Measurements from ENCODE around the gene BCL11B. TPM values are rescaled to one million over a fixed set of nuclear protein-coding genes. Genes with fewer than 3 reads are reported as not detected.

Gene BCL11B
- total and polyA plus RNA-seq, 2 experiments from 2014 or later, result 0.28 to 3.2 TPM

DNA sequence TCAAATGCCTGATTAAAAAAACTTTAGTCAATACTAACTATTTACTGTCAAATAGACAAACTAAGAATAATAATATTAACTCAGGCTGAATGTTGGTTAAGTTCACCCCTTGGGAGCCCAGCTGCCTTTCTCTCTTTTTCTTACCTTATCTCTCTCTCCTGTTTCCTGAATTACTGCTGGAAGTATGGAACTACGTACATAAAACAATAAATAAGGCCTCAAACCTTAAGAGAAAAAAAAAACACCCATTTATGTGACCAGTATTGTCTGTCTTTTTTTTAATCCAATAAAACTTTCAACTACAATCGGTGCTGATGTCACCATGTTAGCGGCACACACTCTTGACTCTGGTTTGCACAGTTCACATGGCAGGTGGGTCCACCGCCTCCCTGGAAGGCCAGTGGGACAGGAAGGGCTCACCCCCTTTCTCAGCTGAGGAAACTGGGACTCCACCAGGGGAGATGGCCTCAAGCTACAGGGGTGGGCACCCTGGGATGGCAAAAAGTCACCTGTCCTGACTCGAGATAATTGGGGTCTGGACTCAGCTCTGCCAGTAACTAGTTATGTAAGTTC, 21.3 kb downstream of the BCL11B start:
- no peak overlapping the region for H3K4me2 ChIP-seq
- H3K9me2 ChIP-seq (replicated peaks; ENCODE audit: insufficient read depth), result no peaks in the 10 kb centered on the region
- no peak overlapping the region for H3K4me3 ChIP-seq
- peaks cover 20% of the 10 kb centered on the region for H3K4me1 ChIP-seq (ENCODE audit: insufficient read depth)
- no peaks in the 10 kb centered on the region for H3K9me3 ChIP-seq (ENCODE audit: low read depth)
- DNase-seq (ENCODE audit: low spot score), result no peak
- 92% methylated on average over 5 of the region's 5 CpGs for WGBS (ENCODE audit: low lambda C conversion rate, missing lambda C conversion rate)
- H3K27ac ChIP-seq, result no peak overlapping the region
- H3K79me2 ChIP-seq, result peaks cover 3% of the 10 kb centered on the region
- no peaks in the 10 kb centered on the region for H4K20me1 ChIP-seq (ENCODE audit: insufficient read depth, poor library complexity, severe bottlenecking)
- no peaks in the 10 kb centered on the region for H3K36me3 ChIP-seq (replicated peaks; ENCODE audit: insufficient read depth, low read depth)
- H3K27me3 ChIP-seq, result peaks cover 14% of the 10 kb centered on the region
- no peak overlapping the region for H2AFZ ChIP-seq
- TF ChIP-seq EZH2 (IDR thresholded peaks at IDR 0.05; ENCODE audit: borderline replicate concordance) (no peak), EZH2phosphoT487 (IDR thresholded peaks at IDR 0.05; ENCODE audit: low read depth, severe bottlenecking, unreplicated experiment) (no peak)
- TF ChIP-seq, protein P1, sequence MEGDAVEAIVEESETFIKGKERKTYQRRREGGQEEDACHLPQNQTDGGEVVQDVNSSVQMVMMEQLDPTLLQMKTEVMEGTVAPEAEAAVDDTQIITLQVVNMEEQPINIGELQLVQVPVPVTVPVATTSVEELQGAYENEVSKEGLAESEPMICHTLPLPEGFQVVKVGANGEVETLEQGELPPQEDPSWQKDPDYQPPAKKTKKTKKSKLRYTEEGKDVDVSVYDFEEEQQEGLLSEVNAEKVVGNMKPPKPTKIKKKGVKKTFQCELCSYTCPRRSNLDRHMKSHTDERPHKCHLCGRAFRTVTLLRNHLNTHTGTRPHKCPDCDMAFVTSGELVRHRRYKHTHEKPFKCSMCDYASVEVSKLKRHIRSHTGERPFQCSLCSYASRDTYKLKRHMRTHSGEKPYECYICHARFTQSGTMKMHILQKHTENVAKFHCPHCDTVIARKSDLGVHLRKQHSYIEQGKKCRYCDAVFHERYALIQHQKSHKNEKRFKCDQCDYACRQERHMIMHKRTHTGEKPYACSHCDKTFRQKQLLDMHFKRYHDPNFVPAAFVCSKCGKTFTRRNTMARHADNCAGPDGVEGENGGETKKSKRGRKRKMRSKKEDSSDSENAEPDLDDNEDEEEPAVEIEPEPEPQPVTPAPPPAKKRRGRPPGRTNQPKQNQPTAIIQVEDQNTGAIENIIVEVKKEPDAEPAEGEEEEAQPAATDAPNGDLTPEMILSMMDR (IDR thresholded peaks at IDR 0.05; ENCODE audit: poor library complexity), result no peak

DNA sequence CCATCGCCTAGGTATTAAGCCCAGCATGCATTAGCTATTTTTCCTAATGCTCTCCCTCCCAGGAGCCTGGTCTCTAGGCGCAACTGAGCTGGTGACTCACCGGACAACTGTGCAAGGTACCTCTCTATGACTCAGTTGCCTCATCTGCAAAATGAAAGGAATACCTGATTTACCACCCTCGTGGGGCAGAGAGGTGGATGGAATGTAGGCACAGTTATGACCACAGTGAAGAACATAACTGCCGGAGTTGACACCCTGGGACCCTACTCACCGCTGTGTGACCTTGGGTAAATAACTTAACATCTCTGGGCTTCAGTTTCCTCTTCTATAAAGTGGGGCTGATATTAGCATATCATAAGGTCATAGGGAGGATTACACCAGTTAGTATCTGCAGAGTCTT, 22.6 kb downstream of the BCL11B start:
- H3K4me3 ChIP-seq, result no peak overlapping the region
- H3K4me1 ChIP-seq (ENCODE audit: insufficient read depth), result peaks cover 27% of the 10 kb centered on the region
- H3K9me2 ChIP-seq (replicated peaks; ENCODE audit: insufficient read depth), result no peaks in the 10 kb centered on the region
- no peaks in the 10 kb centered on the region for H3K79me2 ChIP-seq
- H3K27me3 ChIP-seq, result peaks cover 14% of the 10 kb centered on the region
- H2AFZ ChIP-seq, result no peak overlapping the region
- 88% methylated on average over 6 of the region's 6 CpGs for WGBS (ENCODE audit: low lambda C conversion rate, missing lambda C conversion rate)
- H3K36me3 ChIP-seq (replicated peaks; ENCODE audit: insufficient read depth, low read depth), result no peaks in the 10 kb centered on the region
- H3K4me2 ChIP-seq, result no peak overlapping the region
- H3K9me3 ChIP-seq (ENCODE audit: low read depth), result no peaks in the 10 kb centered on the region
- no peak overlapping the region for H3K27ac ChIP-seq
- no peaks in the 10 kb centered on the region for H4K20me1 ChIP-seq (ENCODE audit: insufficient read depth, poor library complexity, severe bottlenecking)
- no peak for DNase-seq (ENCODE audit: low spot score)
- TF ChIP-seq EZH2 (IDR thresholded peaks at IDR 0.05; ENCODE audit: borderline replicate concordance) (no peak), EZH2phosphoT487 (IDR thresholded peaks at IDR 0.05; ENCODE audit: low read depth, severe bottlenecking, unreplicated experiment) (no peak)
- TF ChIP-seq, protein P1 (IDR thresholded peaks at IDR 0.05; ENCODE audit: poor library complexity), result no peak

DNA sequence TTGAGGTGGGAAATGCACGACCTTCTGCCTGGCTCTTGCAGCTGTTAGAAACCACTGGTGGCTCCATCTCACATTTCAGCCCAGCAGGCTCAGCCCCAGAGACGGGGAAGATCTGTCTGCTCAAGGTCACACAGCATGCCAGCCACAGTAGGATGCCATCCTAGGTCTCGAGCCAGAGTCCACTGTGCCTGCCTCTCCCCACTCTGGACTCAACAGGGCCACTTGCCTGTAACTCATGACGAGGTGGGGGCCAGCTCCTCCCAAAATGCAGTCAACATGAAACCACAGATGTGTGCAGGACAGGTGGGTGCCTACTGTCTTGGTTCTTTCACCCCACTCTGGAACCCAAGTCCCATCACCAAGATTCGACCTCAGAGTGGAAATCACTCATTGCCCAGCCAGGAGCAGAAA, 23.2 kb downstream of the BCL11B start:
- H3K9me3 ChIP-seq (ENCODE audit: low read depth), result no peaks in the 10 kb centered on the region
- TF ChIP-seq EZH2phosphoT487 (IDR thresholded peaks at IDR 0.05; ENCODE audit: low read depth, severe bottlenecking, unreplicated experiment), result no peak
- TF ChIP-seq EZH2 (IDR thresholded peaks at IDR 0.05; ENCODE audit: borderline replicate concordance), result no peak
- TF ChIP-seq, protein P1 (IDR thresholded peaks at IDR 0.05; ENCODE audit: poor library complexity), result no peak
- H4K20me1 ChIP-seq (ENCODE audit: insufficient read depth, poor library complexity, severe bottlenecking), result no peaks in the 10 kb centered on the region
- H3K4me3 ChIP-seq, result no peak overlapping the region
- H3K4me2 ChIP-seq, result no peak overlapping the region
- DNase-seq (ENCODE audit: low spot score), result no peak
- no peak overlapping the region for H3K27ac ChIP-seq
- peaks cover 27% of the 10 kb centered on the region for H3K4me1 ChIP-seq (ENCODE audit: insufficient read depth)
- no peaks in the 10 kb centered on the region for H3K9me2 ChIP-seq (replicated peaks; ENCODE audit: insufficient read depth)
- H3K79me2 ChIP-seq, result no peaks in the 10 kb centered on the region
- WGBS (ENCODE audit: low lambda C conversion rate, missing lambda C conversion rate), result 86% methylated on average over 5 of the region's 5 CpGs
- no peaks in the 10 kb centered on the region for H3K36me3 ChIP-seq (replicated peaks; ENCODE audit: insufficient read depth, low read depth)
- peaks cover 14% of the 10 kb centered on the region for H3K27me3 ChIP-seq
- H2AFZ ChIP-seq, result no peak overlapping the region
